ENCODE data around the gene TBC1D5. TPM values are rescaled to one million over a fixed set of nuclear protein-coding genes. Genes with fewer than 3 reads are reported as not detected.

Gene TBC1D5
- polyA plus RNA-seq, 1 experiment, result 27.0 TPM

DNA sequence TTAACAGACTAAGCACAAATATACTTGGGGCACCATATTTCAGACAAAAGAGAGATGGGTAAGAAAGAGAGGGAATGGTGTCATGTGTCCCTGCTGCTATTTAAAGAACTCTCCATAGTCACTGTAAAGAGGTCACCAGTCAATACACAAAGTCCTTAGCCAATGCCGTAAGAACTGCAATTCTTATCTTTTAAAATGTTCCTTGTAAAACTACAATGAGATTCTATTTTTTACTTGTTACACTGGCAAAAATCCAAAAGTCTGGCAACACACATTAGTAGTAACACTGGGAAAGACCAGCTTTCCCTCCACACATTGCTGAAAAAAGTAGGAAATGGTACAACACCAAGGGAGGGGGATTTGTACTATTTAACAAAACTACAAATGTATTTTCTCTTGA, 189.4 kb downstream of the TBC1D5 start:
- ChIA-PET CTCF (interaction anchor here (0.9 to 1.9 kb wide), 2 partner anchors 288 to 382 kb away, joined by 3 to 4 read pairs; no protein-coding TSS in a partner anchor), POLR2A (no interaction called here)
- H3K27me3 ChIP-seq (ENCODE audit: control insufficient read depth, insufficient read depth, low read length), result no peaks in the 10 kb centered on the region

GRCh38 chr3:17552351-17552750, 190.1 kb downstream of the TBC1D5 start:
- no peak overlapping the region for H3K4me3 ChIP-seq (ENCODE audit: low read depth, low read length)
- no peak for TF ChIP-seq CTCF (IDR thresholded peaks at IDR 0.05; ENCODE audit: insufficient read depth, low read depth, low read length)
- ChIA-PET CTCF (interaction anchor here (0.6 to 1.9 kb wide), 3 partner anchors 79 to 383 kb away, joined by 3 to 4 read pairs (median 3); no protein-coding TSS in a partner anchor), POLR2A (no interaction called here)
- no peak for DNase-seq (ENCODE audit: low read depth)
- no peaks in the 10 kb centered on the region for H3K36me3 ChIP-seq (ENCODE audit: control insufficient read depth, insufficient read depth, low read length)
- no peaks in the 10 kb centered on the region for H3K27me3 ChIP-seq (ENCODE audit: control insufficient read depth, insufficient read depth, low read length)

More for the DNA sequence above, 189.4 kb downstream of the TBC1D5 start:
- no peak for DNase-seq (ENCODE audit: low read depth)
- H3K4me3 ChIP-seq (ENCODE audit: low read depth, low read length), result no peak overlapping the region
- no peak for TF ChIP-seq CTCF (IDR thresholded peaks at IDR 0.05; ENCODE audit: insufficient read depth, low read depth, low read length)
- H3K36me3 ChIP-seq (ENCODE audit: control insufficient read depth, insufficient read depth, low read length), result no peaks in the 10 kb centered on the region

GRCh38 chr3:17551895-17552294, 190.5 kb downstream of the TBC1D5 start:
- no peak overlapping the region for H3K4me3 ChIP-seq (ENCODE audit: low read depth, low read length)
- DNase-seq (ENCODE audit: low read depth), result no peak
- CTCF ChIA-PET, result interaction anchor here (0.6 to 1.9 kb wide), 3 partner anchors 79 to 383 kb away, joined by 3 to 4 read pairs (median 3); no protein-coding TSS in a partner anchor
- H3K36me3 ChIP-seq (ENCODE audit: control insufficient read depth, insufficient read depth, low read length), result no peaks in the 10 kb centered on the region
- no peaks in the 10 kb centered on the region for H3K27me3 ChIP-seq (ENCODE audit: control insufficient read depth, insufficient read depth, low read length)
- no peak for TF ChIP-seq CTCF (IDR thresholded peaks at IDR 0.05; ENCODE audit: insufficient read depth, low read depth, low read length)
- POLR2A ChIA-PET, result no interaction called here

DNA sequence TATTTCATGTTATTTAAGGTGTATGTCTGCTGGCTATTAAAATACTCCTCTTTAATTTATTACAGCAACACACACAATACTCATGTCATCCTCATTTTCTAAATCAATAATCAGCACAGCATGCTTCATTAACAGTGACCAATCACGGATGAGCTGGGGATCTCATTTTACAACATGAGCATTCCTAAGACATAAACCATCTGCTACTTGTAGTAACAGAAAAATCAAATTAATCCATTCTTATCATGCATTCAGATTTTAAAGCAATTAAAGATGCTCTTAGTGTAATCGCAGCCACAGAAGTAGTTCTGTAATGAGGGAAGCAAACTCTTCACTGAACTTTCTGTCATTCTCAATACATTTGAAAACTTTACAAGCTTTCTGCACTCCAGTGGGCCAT, 191.1 kb downstream of the TBC1D5 start:
- Histone ChIP-seq H3K4me3 (ENCODE audit: low read depth, low read length) (no peak overlapping the region), H3K27me3 (ENCODE audit: control insufficient read depth, insufficient read depth, low read length) (no peaks in the 10 kb centered on the region), H3K36me3 (ENCODE audit: control insufficient read depth, insufficient read depth, low read length) (no peaks in the 10 kb centered on the region)
- CTCF ChIA-PET, result no interaction called here
- TF ChIP-seq CTCF (IDR thresholded peaks at IDR 0.05; ENCODE audit: insufficient read depth, low read depth, low read length), result no peak
- peak; percentile 3 for DNase-seq (ENCODE audit: low read depth)
- POLR2A ChIA-PET, result no interaction called here

DNA sequence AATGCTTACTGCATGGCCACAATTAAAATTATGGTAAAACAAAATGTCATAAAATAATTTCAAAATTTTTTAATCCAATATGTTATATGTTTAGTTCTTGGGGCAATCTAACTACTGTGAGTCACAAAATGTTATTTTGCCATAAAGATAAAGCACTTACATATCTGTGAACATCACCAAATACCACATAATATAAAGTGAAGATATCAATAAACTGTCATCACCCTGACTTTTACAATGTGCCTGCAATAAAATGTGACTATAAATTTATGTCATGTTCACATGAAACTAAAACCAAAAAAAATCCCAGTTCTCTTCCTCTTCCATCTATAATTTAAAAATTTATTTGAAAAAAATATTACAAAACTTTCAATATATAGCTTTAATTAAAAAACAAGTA, 191.8 kb downstream of the TBC1D5 start:
- TF ChIP-seq CTCF (IDR thresholded peaks at IDR 0.05; ENCODE audit: insufficient read depth, low read depth, low read length), result no peak
- ChIA-PET POLR2A (no interaction called here), CTCF (no interaction called here)
- DNase-seq (ENCODE audit: low read depth), result no peak
- H3K4me3 ChIP-seq (ENCODE audit: low read depth, low read length), result no peak overlapping the region
- H3K36me3 ChIP-seq (ENCODE audit: control insufficient read depth, insufficient read depth, low read length), result no peaks in the 10 kb centered on the region
- H3K27me3 ChIP-seq (ENCODE audit: control insufficient read depth, insufficient read depth, low read length), result no peaks in the 10 kb centered on the region
